Mucosa of descending colon (tissue), 3 donors: ENCODE data around the gene PIK3AP1. TPM values are rescaled to one million over a fixed set of nuclear protein-coding genes. Genes with fewer than 3 reads are reported as not detected.
A peak's percentile ranks its signal among the peaks of the same experiment; 100 is the strongest.

Experiments used
- ATAC-seq: fragments of 200-7000 bp; cut with Tn5 transposase; one replicate; pipeline ENCODE4 v1.9.1; 2020; ENCODE audit warnings: mild to moderate bottlenecking, moderate library complexity
- DNase-seq, 3 donors: peaks; one replicate each; pipeline ENCODE4 v3.0.0-alpha.2; 2020
- H3K36me3 ChIP-seq: fragments of 200-600 bp; one replicate; pipeline ENCODE4 v1.8.0; 2021; ENCODE audit warnings: low read depth, mild to moderate bottlenecking
- H3K4me1 ChIP-seq: fragments of 200-600 bp; one replicate; pipeline ENCODE4 v1.8.0; 2021; ENCODE audit warnings: low read depth, mild to moderate bottlenecking
- H3K4me3 ChIP-seq: fragments of 200-600 bp; one replicate; pipeline ENCODE4 v1.8.0; 2021; ENCODE audit warnings: mild to moderate bottlenecking
- H3K9me3 ChIP-seq: fragments of 200-600 bp; one replicate; pipeline ENCODE4 v1.8.0; 2021; ENCODE audit warnings: mild to moderate bottlenecking
- intact Hi-C, 2 donors: fragments of 100-400 bp; cut with DNase I in 1 of 2; cut with micrococcal nuclease in 1 of 2; formaldehyde crosslinking; loops; one replicate each; pipeline versions ENCODE4 v1.11.0 to v1.11.1; 2022; cut with DNase I, micrococcal nuclease
- total RNA-seq, 3 donors: library from RNA; stranded (reverse); fragmentation: NEBNext Ultra II Directional in 2 of 3; extraction: Animal tissue kit (Norgen Biotek cat#: 25700) in 2 of 3; gene quantifications; one replicate each; pipeline versions ENCODE4 v1.2.1 to v1.2.4, GENCODE V29; 2021 to 2023
- TF ChIP-seq, protein P1 (sequence below): fragments of 200-600 bp; IDR thresholded peaks from one replicate; pipeline ENCODE4 v1.8.0; 2022; ENCODE audit warnings: antibody characterized with exemption, mild to moderate bottlenecking
- donor health status: DM: no; HTN: no; CAD: no; lungs with moderate emphysema.
- donor health status: DM: no; HTN: no; CAD: no.
- donor health status: DM: no; HTN: yes; CAD: no.

Gene PIK3AP1
- total RNA-seq, 3 donors from 2014 or later: 10.4 to 19.8 (median 13.2) TPM

DNA sequence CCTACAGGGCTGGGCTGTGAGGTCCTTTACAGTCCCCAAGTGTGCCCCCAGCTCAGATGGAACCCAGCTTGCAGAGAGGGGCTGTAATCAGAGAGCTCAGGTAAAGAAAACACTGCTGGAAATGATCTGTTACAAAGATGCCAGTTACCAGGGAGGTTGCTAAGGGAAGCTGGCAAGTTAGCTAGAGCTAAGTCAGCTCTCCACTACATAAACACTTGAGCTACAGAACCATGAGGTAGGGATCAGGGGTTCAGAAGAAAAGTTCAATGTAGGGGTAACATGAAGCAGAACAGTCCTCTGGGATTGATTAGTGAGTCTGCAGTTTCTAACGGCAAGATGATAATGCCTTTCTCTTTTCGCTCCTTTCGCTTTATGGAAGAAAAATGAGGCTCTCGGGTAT, 80.4 kb downstream of the PIK3AP1 start:
- H3K4me3 ChIP-seq: no peak overlapping the region
- intact Hi-C loops: no loop called here
- TF ChIP-seq, protein P1, sequence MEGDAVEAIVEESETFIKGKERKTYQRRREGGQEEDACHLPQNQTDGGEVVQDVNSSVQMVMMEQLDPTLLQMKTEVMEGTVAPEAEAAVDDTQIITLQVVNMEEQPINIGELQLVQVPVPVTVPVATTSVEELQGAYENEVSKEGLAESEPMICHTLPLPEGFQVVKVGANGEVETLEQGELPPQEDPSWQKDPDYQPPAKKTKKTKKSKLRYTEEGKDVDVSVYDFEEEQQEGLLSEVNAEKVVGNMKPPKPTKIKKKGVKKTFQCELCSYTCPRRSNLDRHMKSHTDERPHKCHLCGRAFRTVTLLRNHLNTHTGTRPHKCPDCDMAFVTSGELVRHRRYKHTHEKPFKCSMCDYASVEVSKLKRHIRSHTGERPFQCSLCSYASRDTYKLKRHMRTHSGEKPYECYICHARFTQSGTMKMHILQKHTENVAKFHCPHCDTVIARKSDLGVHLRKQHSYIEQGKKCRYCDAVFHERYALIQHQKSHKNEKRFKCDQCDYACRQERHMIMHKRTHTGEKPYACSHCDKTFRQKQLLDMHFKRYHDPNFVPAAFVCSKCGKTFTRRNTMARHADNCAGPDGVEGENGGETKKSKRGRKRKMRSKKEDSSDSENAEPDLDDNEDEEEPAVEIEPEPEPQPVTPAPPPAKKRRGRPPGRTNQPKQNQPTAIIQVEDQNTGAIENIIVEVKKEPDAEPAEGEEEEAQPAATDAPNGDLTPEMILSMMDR: no peak

DNA sequence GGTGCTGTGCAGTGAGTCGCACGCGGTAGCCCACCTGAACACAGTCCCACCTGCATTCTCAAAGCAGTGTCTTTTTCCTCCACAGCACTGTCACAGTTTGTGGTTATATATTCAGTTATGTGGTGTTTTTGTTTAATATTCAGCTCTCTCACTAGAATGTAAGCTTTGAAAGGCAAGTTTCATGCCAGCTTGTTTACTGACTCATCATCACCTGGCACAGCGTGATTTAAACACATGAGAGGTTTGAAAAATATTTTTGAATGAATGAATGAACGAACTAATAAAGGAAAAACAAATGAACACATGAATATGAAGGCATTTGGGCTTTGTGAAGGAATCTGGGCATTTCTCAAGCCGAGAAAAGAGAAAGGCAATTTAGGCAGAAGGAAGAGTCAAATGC, 81.6 kb downstream of the PIK3AP1 start:
- Histone ChIP-seq H3K4me3 (no peak overlapping the region), H3K36me3 (no peaks in the 10 kb centered on the region), H3K4me1 (no peaks in the 10 kb centered on the region), H3K9me3 (no peaks in the 10 kb centered on the region)
- DNase-seq (no peak), ATAC-seq (no peak)
- intact Hi-C loops: no loop called here
- TF ChIP-seq, protein P1: no peak

More for the DNA sequence above, 80.4 kb downstream of the PIK3AP1 start:
- Histone ChIP-seq H3K4me1 (no peaks in the 10 kb centered on the region), H3K36me3 (no peaks in the 10 kb centered on the region), H3K9me3 (no peaks in the 10 kb centered on the region)
- DNase-seq: no peak
- no peak for ATAC-seq

DNA sequence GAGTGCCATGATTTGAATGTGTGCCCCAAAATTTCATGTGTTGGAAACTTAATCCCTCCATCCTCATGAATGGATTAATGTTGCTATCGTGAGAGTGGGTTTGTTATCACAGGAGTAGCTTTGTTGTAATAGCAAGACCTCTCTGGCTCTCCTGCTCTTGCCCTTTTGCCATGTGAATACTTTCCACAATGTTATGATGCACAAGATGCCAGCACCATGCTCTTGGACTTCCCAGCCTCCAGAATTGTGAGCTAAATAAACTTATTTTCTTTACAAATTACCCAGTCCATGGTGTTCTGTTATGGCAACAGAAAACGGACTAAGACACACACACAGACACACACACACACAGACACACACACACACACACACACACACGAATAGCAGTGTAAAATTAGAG, 82.2 kb downstream of the PIK3AP1 start:
- DNase-seq: no peak
- TF ChIP-seq, protein P1: no peak
- ATAC-seq: no peak
- H3K9me3 ChIP-seq: no peaks in the 10 kb centered on the region
- intact Hi-C loops: no loop called here
- peaks cover 4% of the 10 kb centered on the region for H3K4me1 ChIP-seq
- no peaks in the 10 kb centered on the region for H3K36me3 ChIP-seq
- H3K4me3 ChIP-seq: no peak overlapping the region

DNA sequence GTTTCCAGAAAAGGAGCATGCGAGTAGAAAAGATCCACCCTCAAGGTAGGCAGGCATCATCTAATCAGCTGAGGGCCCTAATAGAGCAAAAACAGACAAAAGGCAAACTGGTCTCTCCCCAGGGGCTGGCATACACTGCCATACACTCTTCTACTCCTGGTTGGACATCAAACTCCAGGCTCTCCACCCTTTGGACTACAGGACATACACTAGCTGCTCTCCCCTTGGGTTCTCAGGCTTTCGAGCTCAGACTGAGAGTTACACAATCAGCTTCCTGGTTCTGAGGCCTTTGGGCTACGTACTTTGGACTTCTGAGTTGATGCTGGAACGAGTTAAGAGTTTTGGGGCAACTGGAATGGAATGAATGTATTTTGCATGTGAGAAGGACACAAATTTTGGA, 82.6 kb downstream of the PIK3AP1 start:
- intact Hi-C loops: no loop called here
- ATAC-seq: peak; percentile 59
- Histone ChIP-seq H3K4me3 (no peak overlapping the region), H3K9me3 (no peaks in the 10 kb centered on the region), H3K4me1 (peaks cover 8% of the 10 kb centered on the region), H3K36me3 (no peaks in the 10 kb centered on the region)
- TF ChIP-seq, protein P1: no peak
- no peak for DNase-seq

DNA sequence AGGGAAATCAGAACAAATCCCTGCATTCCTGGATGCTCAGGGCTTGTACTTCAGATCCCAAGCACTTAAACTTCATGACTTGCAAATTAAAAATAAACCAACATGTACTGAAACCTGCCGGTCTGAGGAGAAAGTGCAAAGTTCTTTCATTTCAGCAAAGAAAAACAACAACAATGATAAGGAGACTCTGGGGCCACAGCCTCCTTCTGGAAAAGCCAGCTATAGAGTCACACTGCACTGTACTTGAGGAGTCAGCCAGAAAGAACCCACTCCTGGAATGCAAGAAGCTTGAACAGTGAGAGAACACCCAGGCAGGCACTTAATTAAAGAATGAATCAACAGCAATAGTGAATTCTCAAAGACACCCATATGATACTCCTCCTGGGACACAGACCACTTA, 83.8 kb downstream of the PIK3AP1 start:
- Histone ChIP-seq H3K4me1 (peaks cover 9% of the 10 kb centered on the region), H3K9me3 (no peaks in the 10 kb centered on the region), H3K36me3 (no peaks in the 10 kb centered on the region), H3K4me3 (no peak overlapping the region)
- intact Hi-C loops: no loop called here
- DNase-seq: no peak
- TF ChIP-seq, protein P1: no peak
- no peak for ATAC-seq
